Fibroblast of lung (primary cell): ENCODE results near the gene CSNK1G2. TPM values are rescaled to one million over a fixed set of nuclear protein-coding genes. Genes with fewer than 3 reads are reported as not detected.

Source experiments
- DNase-seq, 2 donors: peaks; one replicate each; pipeline versions ENCODE4 v3.0.0 to v3.0.0-alpha.2; 2010; ENCODE audit warnings: low read depth in 2 of 2
- H2AFZ ChIP-seq: 2 replicates; pipeline ENCODE4 v1.5.1; 2012; ENCODE audit warnings: low read length, control low read depth, inconsistent platforms
- H3K27ac ChIP-seq: 2 replicates; pipeline ENCODE4 v1.5.1; 2011; ENCODE audit warnings: low read length, control low read depth; ENCODE audit not compliant: insufficient read depth
- H3K27me3 ChIP-seq: 2 replicates; pipeline ENCODE4 v1.5.1; 2011; ENCODE audit warnings: mild to moderate bottlenecking, low read length; ENCODE audit not compliant: control insufficient read depth, insufficient read depth
- H3K36me3 ChIP-seq: 2 replicates; pipeline ENCODE4 v1.5.1; 2011; ENCODE audit warnings: low read length; ENCODE audit not compliant: control insufficient read depth, insufficient read depth
- H3K4me1 ChIP-seq: 2 replicates; pipeline ENCODE4 v1.5.1; 2011; ENCODE audit warnings: low read length; ENCODE audit not compliant: control insufficient read depth, insufficient read depth; ENCODE audit errors: extremely low read depth
- H3K4me2 ChIP-seq: 2 replicates; pipeline ENCODE4 v1.5.1; 2011; ENCODE audit warnings: low read length, control low read depth; ENCODE audit not compliant: insufficient read depth; ENCODE audit errors: extremely low read depth
- H3K4me3 ChIP-seq, 4 experiments: fragments of 200-600 bp in 1 of 4; sonication (generic) in 1 of 4; replicated peaks in 1 of 4; 2 replicates each; pipeline ENCODE4 v1.5.1; 2011 to 2016; ENCODE audit warnings: low read length in 4 of 4, low read depth in 3 of 4, mild to moderate bottlenecking in 3 of 4, control low read depth in 2 of 4, inconsistent platforms in 1 of 4, mixed read lengths in 1 of 4; ENCODE audit not compliant: insufficient read depth in 1 of 4; ENCODE audit errors: control extremely low read depth in 1 of 4
- H3K79me2 ChIP-seq: 2 replicates; pipeline ENCODE4 v1.5.1; 2012; ENCODE audit warnings: mild to moderate bottlenecking, low read length, inconsistent platforms; ENCODE audit not compliant: control insufficient read depth, insufficient read depth
- H3K9ac ChIP-seq: 2 replicates; pipeline ENCODE4 v1.5.1; 2011; ENCODE audit warnings: mild to moderate bottlenecking, low read length, control low read depth; ENCODE audit not compliant: insufficient read depth
- H3K9me3 ChIP-seq: 2 replicates; pipeline ENCODE4 v1.5.1; 2012; ENCODE audit warnings: low read depth, low read length; ENCODE audit not compliant: control insufficient read depth, insufficient read depth
- H4K20me1 ChIP-seq: 2 replicates; pipeline ENCODE4 v1.5.1; 2011; ENCODE audit warnings: low read length; ENCODE audit not compliant: control insufficient read depth, insufficient read depth; ENCODE audit errors: extremely low read depth
- EZH2 ChIP-seq: IDR thresholded peaks from 2 replicates; pipeline ENCODE4 v1.5.1; 2012; ENCODE audit warnings: low read length, control low read depth, mild to moderate bottlenecking; ENCODE audit errors: missing control alignments
- polyA minus RNA-seq: library from RNA; depleted of rRNA, polyadenylated mRNA; stranded (reverse); fragments of >200 nt; gene quantifications from 2 replicates; pipeline ENCODE4 v1.2.3, GENCODE V29; 2011; ENCODE audit warnings: low replicate concordance
- polyA plus RNA-seq, 2 donors: library from polyadenylated mRNA; depleted of rRNA in 1 of 2; stranded (reverse) in 1 of 2; unstranded in 1 of 2; fragments of >200 nt; gene quantifications; 2 replicates each; pipeline ENCODE4 v1.2.1, GENCODE V29; 2011 to 2012; ENCODE audit warnings: missing spikeins in 1 of 2
- total RNA-seq: library from RNA; depleted of rRNA; stranded (reverse); fragments of >200 nt; gene quantifications from 2 replicates; pipeline ENCODE4 v1.2.1, GENCODE V29; 2014
- TF ChIP-seq, protein P1 (sequence below), 2 donors: IDR thresholded peaks in 1 of 2; conservative IDR thresholded peaks in 1 of 2; 1 replicate in 1 of 2; 2 replicates in 1 of 2; pipeline ENCODE4 v1.5.1; 2011 to 2012; ENCODE audit warnings: low read length in 2 of 2, control low read depth in 1 of 2, inconsistent platforms in 1 of 2, low read depth in 1 of 2, mild to moderate bottlenecking in 1 of 2

Gene CSNK1G2
- total RNA-seq (50.1 and 58.6 TPM in 2 replicates), polyA plus RNA-seq (21.2 and 22.5 TPM in 2 replicates), polyA minus RNA-seq (39.5 and 59.7 TPM in 2 replicates)
- 43.9 and 45.2 TPM in 2 replicates for polyA plus RNA-seq (2012)

DNA sequence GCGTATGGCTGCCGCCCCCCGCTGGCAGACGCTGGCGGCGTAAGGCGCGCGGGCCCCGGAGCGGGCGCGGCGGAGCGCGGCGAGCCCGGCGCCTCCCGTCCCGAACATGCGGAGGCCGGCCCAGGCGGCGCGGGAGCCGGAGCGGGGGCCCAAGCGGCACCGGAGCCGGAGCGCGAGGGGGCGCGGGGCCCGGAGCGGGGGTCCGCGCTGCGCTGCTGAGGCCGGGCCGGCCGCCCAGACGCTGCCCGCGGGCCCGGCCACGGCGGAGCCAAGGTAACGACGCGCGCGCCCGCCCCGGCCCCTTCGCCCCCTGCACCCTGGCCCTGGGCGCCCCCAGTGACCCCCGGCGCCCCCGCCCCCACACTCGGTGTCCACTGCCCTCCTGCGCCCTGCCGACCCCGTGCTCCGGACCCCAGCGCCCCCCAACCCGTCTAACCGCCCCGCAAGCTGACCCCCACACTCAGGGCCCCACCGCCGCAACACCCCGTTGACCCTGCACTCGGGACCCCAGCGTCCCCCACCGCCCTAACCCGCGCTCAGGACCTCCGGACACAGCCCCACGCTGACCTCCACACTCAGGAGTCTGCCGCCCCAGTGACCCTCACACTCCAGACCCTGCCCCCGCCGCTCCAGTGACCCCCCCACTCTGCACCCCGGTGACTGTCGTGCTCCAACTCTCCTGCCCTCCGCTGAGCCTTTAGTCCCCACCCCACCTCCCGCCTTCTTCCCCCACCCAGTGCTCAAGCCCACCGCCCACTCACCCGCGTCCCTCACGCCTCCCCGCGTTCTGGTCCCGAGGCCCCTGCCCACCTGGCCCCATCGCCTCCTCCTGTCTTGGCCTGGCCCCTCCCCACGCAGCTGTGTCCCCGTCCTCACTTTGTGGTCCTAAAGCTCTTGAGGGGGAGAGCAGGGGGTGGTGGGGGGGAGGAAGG lies at the start of gene CSNK1G2:
TSS of gene CSNK1G2 (plus strand) at position 27 of the 932 bp plus-strand sequence. CDS start 28,601 bp downstream, outside the sequence.
- no peaks in the 10 kb centered on the region for H3K27me3 ChIP-seq
- peak within 1 kb of the TSS; percentile 100 for H3K27ac ChIP-seq
- peaks cover 45% of the 10 kb centered on the region for H3K79me2 ChIP-seq
- H4K20me1 ChIP-seq, result no peaks in the 10 kb centered on the region
- peak within 1 kb of the TSS; percentile 60 for H2AFZ ChIP-seq
- peak within 1 kb of the TSS; percentile 78 to 87 (median 84) for H3K4me3 ChIP-seq
- H3K9me3 ChIP-seq, result no peaks in the 10 kb centered on the region
- peak within 1 kb of the TSS; percentile 96 for H3K4me2 ChIP-seq
- H3K4me1 ChIP-seq, result peaks cover 13% of the 10 kb centered on the region
- no peaks in the 10 kb centered on the region for H3K36me3 ChIP-seq
- DNase-seq, result no peak
- peak within 1 kb of the TSS; percentile 98 for H3K9ac ChIP-seq
- TF ChIP-seq EZH2, result no peak
- TF ChIP-seq, protein P1, sequence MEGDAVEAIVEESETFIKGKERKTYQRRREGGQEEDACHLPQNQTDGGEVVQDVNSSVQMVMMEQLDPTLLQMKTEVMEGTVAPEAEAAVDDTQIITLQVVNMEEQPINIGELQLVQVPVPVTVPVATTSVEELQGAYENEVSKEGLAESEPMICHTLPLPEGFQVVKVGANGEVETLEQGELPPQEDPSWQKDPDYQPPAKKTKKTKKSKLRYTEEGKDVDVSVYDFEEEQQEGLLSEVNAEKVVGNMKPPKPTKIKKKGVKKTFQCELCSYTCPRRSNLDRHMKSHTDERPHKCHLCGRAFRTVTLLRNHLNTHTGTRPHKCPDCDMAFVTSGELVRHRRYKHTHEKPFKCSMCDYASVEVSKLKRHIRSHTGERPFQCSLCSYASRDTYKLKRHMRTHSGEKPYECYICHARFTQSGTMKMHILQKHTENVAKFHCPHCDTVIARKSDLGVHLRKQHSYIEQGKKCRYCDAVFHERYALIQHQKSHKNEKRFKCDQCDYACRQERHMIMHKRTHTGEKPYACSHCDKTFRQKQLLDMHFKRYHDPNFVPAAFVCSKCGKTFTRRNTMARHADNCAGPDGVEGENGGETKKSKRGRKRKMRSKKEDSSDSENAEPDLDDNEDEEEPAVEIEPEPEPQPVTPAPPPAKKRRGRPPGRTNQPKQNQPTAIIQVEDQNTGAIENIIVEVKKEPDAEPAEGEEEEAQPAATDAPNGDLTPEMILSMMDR (conservative IDR thresholded peaks at IDR 0.05 in 1 of 2, IDR thresholded peaks at IDR 0.05 in 1 of 2; ENCODE audit: low read depth in 1 of 2, low read length in 2 of 2), result no peak

DNA sequence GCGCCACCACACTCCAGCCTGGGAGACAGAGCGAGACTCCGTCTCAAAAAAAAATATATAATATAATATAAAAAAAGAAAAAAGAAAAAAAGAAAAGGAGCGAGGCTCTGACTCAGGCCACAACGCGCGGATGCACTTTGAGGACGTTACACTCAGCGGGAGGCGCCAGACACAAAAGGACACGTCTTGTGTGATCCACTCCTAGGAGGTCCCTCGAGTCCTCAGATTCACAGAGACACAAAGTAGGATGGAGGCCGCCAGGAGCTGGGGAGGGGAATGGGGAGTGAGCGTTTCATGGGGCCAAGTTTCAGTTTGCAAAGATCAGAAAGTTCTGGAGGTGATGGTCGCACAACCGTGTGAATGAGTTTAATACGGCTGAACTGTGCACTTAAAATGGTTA lies 47.2 kb upstream of the CSNK1G2 start:
- Histone ChIP-seq H3K27ac (no peak overlapping the region), H3K9me3 (no peaks in the 10 kb centered on the region), H3K27me3 (no peaks in the 10 kb centered on the region), H3K4me2 (no peak overlapping the region), H3K4me3 (no peak overlapping the region), H4K20me1 (no peaks in the 10 kb centered on the region), H3K79me2 (no peaks in the 10 kb centered on the region), H3K9ac (no peak overlapping the region), H2AFZ (no peak overlapping the region), H3K4me1 (no peaks in the 10 kb centered on the region), H3K36me3 (no peaks in the 10 kb centered on the region)
- no peak for DNase-seq
- TF ChIP-seq, protein P1 (conservative IDR thresholded peaks at IDR 0.05 in 1 of 2, IDR thresholded peaks at IDR 0.05 in 1 of 2; ENCODE audit: low read depth in 1 of 2, low read length in 2 of 2), result no peak
- no peak for TF ChIP-seq EZH2

DNA sequence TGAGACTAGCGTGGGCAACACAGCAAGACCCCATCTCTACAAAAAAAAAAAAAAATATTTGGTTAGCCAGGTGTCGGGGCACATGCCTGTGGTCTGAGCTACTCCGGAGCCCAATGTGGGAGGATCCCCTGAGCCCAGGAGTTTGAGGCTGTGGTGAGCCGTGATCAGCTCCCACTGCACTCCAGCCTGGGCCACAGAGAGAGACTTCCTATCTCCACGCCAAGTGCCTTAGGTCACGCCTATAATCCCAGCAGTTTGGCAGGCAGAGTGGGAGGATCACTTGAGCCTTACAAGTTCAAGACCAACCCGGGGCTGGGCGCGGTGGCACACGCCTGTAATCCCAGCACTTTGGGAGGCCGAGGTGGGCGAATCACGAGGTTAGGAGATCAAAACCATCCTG lies 44.5 kb upstream of the CSNK1G2 start:
- no peaks in the 10 kb centered on the region for H3K79me2 ChIP-seq
- H3K27ac ChIP-seq, result no peak overlapping the region
- H3K27me3 ChIP-seq, result no peaks in the 10 kb centered on the region
- no peak overlapping the region for H2AFZ ChIP-seq
- no peak overlapping the region for H3K4me3 ChIP-seq
- no peak for DNase-seq
- H3K4me1 ChIP-seq, result no peaks in the 10 kb centered on the region
- no peak overlapping the region for H3K4me2 ChIP-seq
- no peaks in the 10 kb centered on the region for H3K9me3 ChIP-seq
- no peak overlapping the region for H3K9ac ChIP-seq
- no peak for TF ChIP-seq EZH2
- TF ChIP-seq, protein P1 (conservative IDR thresholded peaks at IDR 0.05 in 1 of 2, IDR thresholded peaks at IDR 0.05 in 1 of 2; ENCODE audit: low read depth in 1 of 2, low read length in 2 of 2), result no peak
- no peaks in the 10 kb centered on the region for H4K20me1 ChIP-seq
- no peaks in the 10 kb centered on the region for H3K36me3 ChIP-seq
